Stimulated activated naive CD4-positive, alpha-beta T cell (primary cell): ENCODE data around the gene SLC16A13.
"Not testable (repeated sequence)": the region's sequence is repeated elsewhere in the genome, so short reads cannot be mapped to it uniquely, and the experiment has no call there.

ENCODE experiments used
- DNase-seq, 6 experiments: peaks; one replicate each; lab custom pipeline; 2025; lab: John Stamatoyannopoulos, UW

Gene SLC16A13, protein sequence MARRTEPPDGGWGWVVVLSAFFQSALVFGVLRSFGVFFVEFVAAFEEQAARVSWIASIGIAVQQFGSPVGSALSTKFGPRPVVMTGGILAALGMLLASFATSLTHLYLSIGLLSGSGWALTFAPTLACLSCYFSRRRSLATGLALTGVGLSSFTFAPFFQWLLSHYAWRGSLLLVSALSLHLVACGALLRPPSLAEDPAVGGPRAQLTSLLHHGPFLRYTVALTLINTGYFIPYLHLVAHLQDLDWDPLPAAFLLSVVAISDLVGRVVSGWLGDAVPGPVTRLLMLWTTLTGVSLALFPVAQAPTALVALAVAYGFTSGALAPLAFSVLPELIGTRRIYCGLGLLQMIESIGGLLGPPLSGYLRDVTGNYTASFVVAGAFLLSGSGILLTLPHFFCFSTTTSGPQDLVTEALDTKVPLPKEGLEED

DNA sequence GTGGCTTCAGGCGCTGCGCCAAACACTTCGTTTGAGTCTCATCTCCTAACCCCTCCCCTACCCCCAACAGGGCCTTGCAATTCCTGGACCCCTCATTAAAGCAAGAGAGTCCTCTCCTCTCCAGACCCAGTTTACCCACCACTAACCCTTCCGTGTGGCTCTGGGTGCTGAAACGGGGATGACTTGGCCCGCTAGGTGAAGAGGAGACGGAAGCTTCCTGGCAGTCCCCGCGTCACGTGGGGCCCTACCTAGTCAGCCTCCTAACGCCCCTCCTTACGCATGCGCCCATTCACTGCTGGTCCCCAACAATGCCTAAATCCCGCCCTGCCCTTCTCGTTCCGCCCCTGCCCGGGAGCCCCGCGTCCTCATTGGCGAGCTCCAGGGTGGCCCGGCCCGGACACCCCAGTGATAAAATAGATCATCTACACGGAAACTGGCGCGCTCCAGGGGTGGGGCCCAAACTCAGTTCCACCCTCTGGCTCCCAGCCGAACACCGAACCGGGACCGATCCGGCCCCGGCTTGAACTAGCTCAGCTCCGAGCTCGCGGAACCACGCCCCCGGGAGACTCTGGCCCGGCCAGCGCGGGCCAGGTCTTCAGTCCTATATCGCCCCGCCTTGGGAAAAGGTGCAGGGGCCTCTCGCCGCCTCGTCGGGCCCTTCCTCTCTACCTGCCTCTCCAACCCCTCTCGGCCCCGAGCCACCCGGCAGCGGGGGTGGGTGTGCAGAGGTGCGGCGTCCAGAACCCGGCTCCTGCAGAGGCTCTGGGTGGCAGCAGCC lies at the start of gene SLC16A13:
SLC16A13 (plus strand) TSS at position 425 of the 778 bp plus-strand sequence. CDS start 368 bp downstream, outside the sequence.
- peak; percentile 93 to 99 (median 97) for DNase-seq

DNA sequence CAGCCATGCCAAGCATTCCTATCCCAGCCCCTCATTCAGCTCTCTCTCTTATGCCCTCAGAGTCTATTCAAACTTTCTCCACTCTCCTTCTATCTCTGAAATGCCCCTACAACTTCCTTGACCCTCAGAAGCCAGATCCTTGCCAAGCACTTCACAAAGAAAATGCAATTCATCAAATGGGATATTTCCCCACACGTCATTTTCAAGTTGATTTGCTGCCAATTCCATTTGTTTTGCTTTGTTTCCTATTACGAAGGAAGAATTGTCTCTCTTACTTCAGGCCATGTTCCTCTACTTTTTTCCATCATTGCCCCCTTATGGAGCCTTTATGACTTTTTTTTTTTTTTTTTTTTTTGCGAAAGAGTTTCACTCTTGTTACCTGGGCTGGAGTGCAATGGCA lies 49.1 kb upstream of the SLC16A13 start:
- no peak for DNase-seq

DNA sequence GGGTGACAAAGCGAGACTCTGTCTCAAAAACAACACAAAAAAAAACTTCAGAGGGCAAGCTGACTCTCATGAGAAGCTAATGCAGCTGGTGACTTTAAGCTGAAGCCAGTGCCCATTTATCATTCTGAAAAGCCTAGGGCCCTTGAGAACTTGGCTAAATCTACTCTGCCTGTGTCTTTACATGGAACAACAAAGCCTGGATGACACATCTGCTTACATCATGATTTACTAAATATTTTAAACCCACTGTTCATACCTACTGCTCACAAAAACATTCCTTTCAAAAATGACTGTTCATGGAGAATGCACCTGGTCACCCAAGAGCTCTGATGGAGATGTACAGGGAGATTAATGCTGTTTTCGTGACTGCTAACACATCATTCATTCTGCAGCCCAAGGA lies 46.0 kb upstream of the SLC16A13 start:
- no peak for DNase-seq

DNA sequence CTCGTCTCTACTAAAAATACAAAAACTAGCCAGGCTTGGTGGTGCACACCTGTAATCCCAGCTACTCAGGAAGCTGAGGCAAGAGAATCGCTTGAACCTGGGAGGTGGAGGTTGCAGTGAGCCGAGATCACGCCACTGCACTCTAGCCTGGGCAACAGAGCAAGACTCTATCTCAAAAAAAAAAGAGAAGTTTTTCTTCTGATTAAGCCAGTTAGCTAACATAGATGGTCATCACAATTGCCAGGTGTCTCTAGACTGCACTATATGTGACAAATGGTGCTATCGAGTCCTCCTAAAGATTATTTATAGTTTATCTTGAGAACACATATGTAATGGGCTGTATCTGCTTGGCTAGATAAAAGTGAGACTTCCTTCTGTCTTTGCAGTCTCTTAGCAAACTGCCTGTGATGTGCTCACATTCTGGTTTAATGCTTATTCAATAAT lies 42.2 kb upstream of the SLC16A13 start:
- not testable (repeated sequence) for DNase-seq

DNA sequence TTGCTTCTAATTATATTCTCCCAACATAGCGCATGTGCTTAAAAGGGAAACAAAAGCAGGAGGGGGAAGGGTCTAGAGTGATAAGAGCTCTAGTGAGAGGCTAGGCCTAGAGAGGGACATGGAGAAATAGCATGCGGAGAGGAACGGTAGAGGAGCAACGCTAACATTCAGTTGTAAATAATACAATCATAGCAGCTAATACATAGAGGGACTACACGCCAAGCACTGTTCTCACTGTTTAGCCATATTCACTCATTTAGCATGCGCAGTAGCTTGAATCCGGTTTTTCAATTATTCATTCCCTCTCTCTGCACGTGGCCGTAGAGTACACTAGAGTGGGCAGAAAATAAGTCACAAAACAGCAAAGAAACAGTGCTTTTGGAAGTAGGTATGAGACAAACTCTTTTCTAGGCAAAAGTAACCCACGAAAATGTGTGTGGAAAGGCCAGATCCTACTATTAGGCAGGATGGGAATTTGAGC lies 41.7 kb upstream of the SLC16A13 start:
- no peak for DNase-seq

DNA sequence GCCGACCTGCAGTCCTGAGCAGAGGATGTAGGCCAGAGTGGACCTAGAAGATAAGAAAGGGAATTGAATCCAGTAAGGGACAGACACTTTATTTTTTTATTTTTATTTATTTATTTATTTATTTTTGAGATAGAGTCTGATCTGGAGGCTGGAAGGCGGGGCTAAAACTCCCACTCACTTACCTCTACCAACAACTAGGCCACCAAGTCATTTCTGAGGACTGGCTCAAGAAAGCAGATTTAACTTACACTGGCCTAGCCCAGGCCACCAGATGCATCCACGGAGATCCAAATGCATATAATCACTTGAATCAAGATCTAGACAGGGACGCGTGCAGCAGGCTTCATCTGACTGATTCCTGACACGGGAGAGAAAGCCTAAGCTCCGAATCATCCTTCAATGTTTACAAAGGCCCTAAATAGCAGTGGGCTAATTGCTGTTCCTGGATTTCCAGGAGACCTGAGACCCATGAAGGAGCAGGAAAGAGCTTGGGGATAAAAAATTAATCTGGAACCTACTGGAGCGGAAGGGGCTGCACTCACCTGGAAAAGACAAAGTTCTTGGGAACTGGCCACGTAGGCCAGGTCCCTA lies 41.1 kb upstream of the SLC16A13 start:
- DNase-seq = no peak

DNA sequence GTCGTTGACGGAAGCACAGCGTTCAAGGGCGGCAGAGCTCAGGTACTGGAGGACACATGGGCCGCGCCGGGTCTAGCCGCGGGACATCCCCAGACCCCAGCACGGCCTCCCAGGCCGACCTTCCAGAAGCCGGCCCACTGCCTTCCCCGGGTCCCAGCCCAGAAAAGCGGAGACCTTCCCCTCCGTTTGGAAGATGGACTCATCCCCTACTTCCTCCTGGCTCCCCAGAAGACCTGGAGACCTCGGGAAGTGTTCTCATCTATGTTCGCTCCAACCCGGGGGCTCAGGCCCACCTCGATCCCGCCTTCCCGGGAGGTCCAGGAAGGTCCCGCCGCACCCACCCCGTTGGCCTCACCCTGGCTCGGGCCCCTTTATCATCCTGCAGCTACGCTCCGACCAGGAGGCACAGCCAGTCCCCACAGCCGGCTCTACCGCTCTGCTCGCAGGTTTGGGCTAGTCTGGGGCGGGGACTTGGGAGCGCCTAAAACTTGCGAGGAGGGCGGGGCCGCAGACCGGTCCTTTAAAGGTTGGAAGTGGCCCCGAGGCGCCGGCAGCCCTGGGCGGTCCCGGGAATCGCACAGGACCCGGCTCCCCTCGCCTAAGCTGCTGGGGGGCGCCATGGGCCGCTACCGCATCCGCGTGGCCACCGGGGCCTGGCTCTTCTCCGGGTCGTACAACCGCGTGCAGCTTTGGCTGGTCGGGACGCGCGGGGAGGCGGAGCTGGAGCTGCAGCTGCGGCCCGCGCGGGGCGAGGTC lies 40.1 kb upstream of the SLC16A13 start, which contains the start of gene ALOX12:
ALOX12 (plus strand) TSS at position 550 of the 756 bp plus-strand sequence; CDS start at position 619, 69 bp downstream.
- DNase-seq = no peak

DNA sequence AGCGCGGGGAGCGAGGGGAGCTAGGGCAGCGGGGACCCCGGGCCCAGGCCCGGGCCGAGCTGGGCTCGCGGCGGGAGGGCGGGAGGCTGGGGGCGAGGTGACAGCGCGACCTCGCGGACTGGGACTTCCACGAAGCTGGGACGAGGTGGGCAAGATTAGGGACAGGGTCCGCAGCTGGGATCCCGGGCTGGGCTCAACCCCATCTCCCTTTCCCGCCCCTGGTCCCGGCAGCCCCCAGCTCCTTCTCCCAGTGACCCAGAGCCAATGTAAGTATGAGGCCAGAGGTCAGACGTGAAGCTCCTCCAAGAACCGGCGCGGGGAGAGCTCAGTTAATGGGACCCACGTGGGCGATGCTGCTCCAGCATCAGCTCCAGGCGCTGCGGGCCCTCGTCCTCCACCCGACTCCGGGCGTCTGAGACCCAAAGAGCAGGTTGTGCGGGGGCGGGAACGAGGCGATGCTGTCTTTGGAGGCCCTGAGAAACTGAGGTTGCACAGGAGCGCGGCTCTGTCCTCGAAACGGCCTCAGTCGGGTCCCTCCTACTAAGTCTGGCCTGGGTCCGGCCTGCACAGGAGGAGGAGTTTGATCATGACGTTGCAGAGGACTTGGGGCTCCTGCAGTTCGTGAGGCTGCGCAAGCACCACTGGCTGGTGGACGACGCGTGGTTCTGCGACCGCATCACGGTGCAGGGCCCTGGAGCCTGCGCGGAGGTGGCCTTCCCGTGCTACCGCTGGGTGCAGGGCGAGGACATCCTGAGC lies 39.4 kb upstream of the SLC16A13 start:
- DNase-seq = no peak

DNA sequence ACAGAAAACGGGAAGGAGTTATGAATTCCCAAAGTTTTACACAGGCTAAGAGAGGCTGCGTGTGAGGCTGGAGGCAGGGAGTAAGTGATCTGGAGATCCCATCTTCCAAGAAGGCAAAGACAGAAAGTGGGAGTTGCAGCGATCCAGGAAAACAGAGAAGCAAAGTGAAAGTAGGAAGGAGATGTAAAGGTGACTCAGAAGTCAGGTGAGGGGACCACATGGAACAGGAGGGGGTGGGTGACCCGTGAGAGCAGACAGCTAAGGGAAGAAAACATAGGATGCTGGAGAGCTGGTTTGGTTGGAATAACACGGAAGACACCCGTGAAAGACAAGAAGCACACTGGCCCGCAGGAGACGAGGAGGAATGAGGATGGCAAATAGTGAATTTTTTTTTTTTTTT lies 38.6 kb upstream of the SLC16A13 start:
- no peak for DNase-seq

DNA sequence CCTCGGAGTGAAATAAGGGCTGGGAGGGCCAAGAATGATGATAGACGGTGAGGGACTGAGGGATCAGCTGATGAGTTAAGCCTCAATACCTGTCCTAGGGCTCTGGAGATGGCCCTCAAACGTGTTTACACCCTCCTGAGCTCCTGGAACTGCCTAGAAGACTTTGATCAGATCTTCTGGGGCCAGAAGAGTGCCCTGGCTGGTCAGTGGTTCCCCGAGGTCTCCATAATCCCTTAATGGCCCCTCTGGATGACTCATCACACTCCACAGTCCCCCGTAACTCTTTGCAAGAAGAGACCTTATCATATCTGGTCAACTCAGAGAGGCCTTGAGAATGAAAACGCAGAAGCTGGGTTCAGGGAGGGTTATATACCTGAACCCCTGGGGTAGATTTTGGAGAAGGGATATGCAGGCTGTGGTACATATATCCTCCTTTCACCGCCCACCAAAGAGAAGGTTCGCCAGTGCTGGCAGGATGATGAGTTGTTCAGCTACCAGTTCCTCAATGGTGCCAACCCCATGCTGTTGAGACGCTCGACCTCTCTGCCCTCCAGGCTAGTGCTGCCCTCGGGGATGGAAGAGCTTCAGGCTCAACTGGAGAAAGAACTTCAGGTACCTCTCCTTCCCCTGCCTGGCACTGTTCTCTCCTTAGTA lies 36.8 kb upstream of the SLC16A13 start:
- DNase-seq = no peak

DNA sequence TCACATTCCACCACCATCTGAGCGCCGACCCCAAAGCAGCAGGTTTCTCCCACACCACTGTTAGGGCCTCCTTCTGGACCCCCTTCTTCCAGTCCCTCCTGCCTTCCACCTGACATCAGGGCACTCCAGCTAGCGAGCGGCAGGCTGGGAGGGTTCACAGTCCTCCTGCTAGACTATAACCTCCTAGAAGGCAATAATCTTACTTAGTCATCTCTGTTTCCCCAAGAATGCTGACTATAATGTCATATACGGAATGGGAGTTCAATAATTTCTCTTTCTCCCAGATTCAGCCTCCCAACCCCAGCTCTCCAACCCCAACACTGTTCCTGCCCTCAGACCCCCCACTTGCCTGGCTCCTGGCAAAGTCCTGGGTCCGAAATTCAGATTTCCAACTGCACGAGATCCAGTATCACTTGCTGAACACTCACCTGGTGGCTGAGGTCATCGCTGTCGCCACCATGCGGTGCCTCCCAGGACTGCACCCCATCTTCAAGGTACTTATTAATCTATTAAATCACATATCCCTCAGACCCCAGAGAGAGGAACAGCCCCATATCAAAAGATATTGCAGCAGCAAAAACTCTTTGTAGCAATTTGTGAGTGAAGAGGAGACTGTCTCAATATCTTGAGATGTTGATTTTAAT lies 34.4 kb upstream of the SLC16A13 start:
- DNase-seq = peak in 5 of 6 experiments; percentile 6 to 27 (median 17)

DNA sequence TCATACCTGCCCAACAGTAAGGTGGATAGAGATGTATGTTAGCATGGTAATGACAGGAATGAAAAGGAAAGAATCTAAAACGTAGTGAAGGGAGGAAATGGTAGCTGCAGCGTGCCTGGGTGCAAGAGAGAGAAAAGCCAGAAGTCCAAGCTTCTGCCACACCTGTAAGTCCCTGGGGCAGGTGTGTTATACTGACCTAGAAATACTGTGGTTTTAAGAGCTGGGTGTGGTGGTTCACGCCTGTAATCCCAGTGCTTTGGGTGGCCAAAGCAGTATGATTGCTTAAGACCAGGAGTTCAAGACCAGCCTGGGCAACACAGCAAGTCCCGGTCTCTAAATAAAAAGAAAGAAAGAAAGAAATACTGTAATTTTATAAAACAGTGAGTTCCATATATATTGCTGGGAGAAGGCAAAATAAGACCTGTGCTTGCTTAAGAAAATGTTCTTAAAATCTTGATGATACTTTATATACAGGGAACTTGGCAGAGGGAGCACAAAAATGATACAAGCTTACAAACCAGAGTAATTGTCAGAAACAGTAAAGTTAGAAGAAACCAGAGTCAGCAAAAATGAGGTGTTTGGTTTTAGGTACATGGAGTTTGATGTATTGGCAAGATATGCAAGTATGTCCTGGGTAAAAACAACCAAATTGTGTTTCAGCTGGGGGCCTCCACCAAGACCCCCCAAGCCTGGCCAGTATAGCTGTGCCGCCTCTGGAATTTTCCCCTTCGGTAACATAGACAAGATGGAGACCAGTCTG lies 33.3 kb upstream of the SLC16A13 start:
- DNase-seq = no peak

DNA sequence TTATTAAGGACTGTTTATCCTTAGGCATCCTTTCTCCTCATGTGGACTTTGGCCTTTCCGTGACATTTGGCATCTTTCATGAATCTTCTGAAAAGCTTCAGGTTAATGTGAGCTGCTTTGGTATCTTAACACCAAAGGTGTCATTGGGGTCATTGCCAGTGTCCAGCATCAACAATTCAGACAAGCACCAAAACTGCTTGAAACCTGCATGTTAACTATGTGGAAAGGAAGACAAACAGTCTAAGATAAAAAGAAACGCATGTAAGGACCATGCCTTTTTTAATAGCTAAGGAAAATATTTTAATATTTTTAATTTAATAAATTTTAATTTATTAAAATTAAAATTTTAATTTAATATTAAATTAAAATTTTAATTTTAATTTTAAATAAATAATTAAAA lies 32.1 kb upstream of the SLC16A13 start:
- no peak for DNase-seq

DNA sequence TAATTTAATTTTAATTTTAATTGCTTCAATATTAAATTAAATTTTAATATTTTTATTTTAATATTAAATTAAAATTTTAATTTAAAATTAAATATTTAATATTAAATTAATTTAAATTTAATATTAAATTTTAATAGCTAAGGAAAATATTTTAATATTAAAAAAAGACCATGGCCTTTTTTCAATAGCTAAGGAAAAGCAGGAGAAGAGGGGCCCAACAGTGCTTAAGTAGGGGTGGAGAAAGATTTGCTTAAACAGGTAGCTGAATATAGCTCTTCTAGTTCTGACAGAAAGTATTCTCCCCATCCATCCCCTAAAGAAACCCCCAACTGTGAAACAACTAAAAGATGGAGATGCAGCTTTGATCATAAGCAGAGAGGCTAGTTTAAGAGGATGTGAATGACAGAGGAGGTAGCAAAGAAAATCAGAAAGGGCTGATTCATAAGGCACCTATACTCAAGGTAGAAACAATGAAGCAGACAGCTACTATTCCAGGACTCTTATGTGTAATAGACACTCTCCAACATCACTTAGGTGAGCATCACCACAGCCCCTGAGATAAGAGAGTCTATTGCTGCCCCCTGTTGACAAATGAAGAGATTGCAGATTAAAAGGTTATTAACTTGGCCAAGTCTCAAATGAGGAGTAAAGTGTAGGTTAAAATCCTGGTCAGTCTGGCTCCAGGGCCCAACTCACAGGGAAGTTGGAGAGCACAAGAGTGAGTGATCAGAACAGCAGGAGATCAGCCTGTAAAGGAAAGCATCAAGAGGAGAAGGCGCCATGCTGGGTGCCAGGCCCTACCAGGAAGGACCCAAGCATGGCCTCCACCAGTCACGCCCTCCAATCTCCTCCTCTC lies 31.2 kb upstream of the SLC16A13 start:
- peak in 5 of 6 experiments; percentile 13 to 82 (median 65) for DNase-seq

DNA sequence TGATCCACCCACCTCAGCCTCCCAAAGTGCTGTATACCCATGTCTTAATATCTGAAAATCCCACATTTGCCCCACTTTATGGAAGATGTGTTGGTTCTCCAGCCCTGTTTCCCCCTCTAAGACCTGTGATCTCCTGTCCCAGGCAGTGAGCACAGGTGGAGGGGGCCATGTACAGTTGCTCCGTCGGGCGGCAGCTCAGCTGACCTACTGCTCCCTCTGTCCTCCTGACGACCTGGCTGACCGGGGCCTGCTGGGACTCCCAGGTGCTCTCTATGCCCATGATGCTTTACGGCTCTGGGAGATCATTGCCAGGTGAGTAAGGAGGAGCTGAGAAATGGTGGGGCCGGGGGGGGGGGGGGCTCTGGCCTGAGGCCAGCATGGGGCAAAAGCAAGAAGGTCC lies 30.1 kb upstream of the SLC16A13 start:
- no peak for DNase-seq

DNA sequence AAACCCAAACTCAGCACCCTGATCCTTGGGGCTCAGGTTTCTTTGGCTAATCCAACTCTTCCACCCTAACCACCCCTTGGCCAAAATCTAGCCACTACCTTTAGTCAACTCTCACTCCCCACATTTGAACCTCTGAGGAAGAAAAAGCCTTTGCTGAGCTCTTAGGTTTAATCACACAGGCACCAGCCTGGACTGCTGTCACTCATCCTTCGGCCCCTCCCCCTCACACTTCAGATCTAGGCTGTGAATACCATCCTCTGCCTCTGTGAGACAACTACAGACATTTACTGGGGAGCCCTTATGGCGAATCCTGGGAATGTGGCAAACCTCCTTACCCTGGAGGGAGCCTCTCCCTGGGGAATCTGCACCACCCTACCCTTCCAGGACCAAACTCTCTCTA lies 28.7 kb upstream of the SLC16A13 start:
- no peak for DNase-seq

DNA sequence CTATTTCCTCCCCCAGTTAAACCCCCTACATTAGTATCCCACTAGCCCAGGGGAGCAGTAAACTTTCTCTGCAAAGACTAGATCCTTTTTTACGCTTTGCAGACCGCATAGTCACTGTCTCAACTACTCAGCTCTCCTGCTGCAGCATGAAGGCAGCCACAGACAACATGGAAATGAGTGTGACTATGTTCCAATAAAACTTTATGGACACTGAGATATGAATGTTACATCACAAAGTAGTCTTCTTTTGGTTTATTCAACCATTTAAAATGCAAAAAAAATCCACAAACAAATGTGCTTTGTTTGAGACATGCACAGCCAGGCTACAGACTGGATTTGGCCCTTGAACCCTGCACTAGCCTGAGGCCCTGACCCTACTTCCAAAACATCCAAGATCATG lies 25.3 kb upstream of the SLC16A13 start:
- no peak for DNase-seq

DNA sequence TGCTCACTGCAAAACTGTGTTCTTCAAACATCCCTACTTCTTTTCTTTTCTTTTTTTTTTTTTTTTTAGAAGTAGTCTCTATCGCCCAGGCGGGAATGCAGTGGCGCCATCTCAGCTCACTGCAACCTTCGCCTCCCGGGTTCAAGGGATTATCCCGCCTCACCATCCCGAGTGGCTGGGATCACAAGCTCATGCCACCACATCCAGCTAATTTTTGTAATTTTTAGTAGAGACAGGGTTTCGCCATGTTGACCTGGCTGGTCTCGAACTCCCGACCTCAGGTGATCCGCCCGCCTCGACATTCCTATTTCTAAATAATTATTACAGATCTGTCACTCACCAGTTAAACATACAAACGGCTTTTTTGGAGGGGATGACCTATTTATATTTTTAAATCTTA lies 24.4 kb upstream of the SLC16A13 start:
- DNase-seq = no peak
